GM12878 (cell line): ENCODE data around the gene TRAK2. TPM values are rescaled to one million over a fixed set of nuclear protein-coding genes. Genes with fewer than 3 reads are reported as not detected.

ENCODE experiments used
- ATAC-seq: fragments of 200-7000 bp; cut with Tn5 transposase; 3 replicates; pipeline ENCODE4 v1.9.1; 2020; ENCODE audit warnings: mild to moderate bottlenecking, moderate library complexity
- BruUV-seq: library from RNA; stranded (reverse); fragments of 400-500 nt; replicated peaks from 2 replicates; lab custom pipeline; 2021; lab: Mats Ljungman, UMichigan
- CTCF ChIA-PET: fragments of 300-600 bp; sonication (Branson Sonifier 250); formaldehyde crosslinking; extraction: SDS; loops from one replicate; lab custom pipeline; 2021; ENCODE audit warnings: inconsistent platforms; lab: Yijun Ruan, JAX
- POLR2A ChIA-PET: fragments of 350-600 bp; formaldehyde crosslinking; extraction: SDS; loops from one replicate; lab custom pipeline; 2021; ENCODE audit warnings: inconsistent platforms; lab: Charles Lee
- RAD21 ChIA-PET: fragments of 300-600 bp; sonication (Branson Sonifier 250); formaldehyde crosslinking; loops from one replicate; lab custom pipeline; 2023; ENCODE audit warnings: antibody characterized with exemption; ENCODE audit not compliant: unreplicated experiment; lab: Charles Lee
- SMC1A ChIA-PET: fragments of 300-600 bp; sonication (Branson Sonifier 250); formaldehyde crosslinking; loops from one replicate; lab custom pipeline; 2023; ENCODE audit not compliant: unreplicated experiment, uncharacterized antibody; lab: Charles Lee
- DNase-seq: peaks from one replicate; pipeline ENCODE4 v3.0.0-alpha.2; 2011; ENCODE audit warnings: low read depth, low spot score
- FAIRE-seq: peaks from 3 replicates; lab custom pipeline; 2011; peaks lifted over from hg19 to GRCh38; lab: Jason Lieb, UNC
- H2AFZ ChIP-seq: 2 replicates; pipeline ENCODE4 v1.6.0; 2011; ENCODE audit warnings: low read depth, low read length, control low read depth; ENCODE audit not compliant: control insufficient read depth
- H3K27ac ChIP-seq: 2 replicates; pipeline ENCODE4 v1.5.1; 2011; ENCODE audit warnings: control low read depth; ENCODE audit not compliant: control insufficient read depth, insufficient read depth
- H3K27me3 ChIP-seq, 2 experiments: replicated peaks in 1 of 2; 2 replicates each; pipeline versions ENCODE4 v1.6.0 to v1.6.1; 2011; ENCODE audit warnings: low read length in 1 of 2; ENCODE audit not compliant: control insufficient read depth in 2 of 2, insufficient read depth in 2 of 2
- H3K36me3 ChIP-seq, 2 experiments: 2 replicates each; pipeline ENCODE4 v1.5.1; 2011; ENCODE audit warnings: low read length in 1 of 2; ENCODE audit not compliant: control insufficient read depth in 2 of 2, insufficient read depth in 2 of 2
- H3K4me1 ChIP-seq: 2 replicates; pipeline ENCODE4 v1.6.1; 2011; ENCODE audit warnings: mild to moderate bottlenecking, low read length, moderate library complexity, mixed read lengths; ENCODE audit not compliant: control insufficient read depth, insufficient read depth
- H3K4me2 ChIP-seq: 2 replicates; pipeline ENCODE4 v1.6.0; 2011; ENCODE audit warnings: control low read depth; ENCODE audit not compliant: control insufficient read depth, insufficient read depth
- H3K4me3 ChIP-seq: fragments of 200-600 bp; sonication (generic); 2 replicates; pipeline ENCODE4 v1.5.1; 2016
- H3K79me2 ChIP-seq: 2 replicates; pipeline ENCODE4 v1.6.0; 2011; ENCODE audit warnings: low read length; ENCODE audit not compliant: control insufficient read depth, insufficient read depth
- H3K9ac ChIP-seq: 2 replicates; pipeline ENCODE4 v1.8.0; 2011; ENCODE audit warnings: low read length, control low read depth, mixed read lengths; ENCODE audit not compliant: control insufficient read depth, insufficient read depth
- H3K9me3 ChIP-seq: replicated peaks from 3 replicates; pipeline ENCODE4 v1.5.1; 2011; ENCODE audit warnings: mild to moderate bottlenecking, low read length; ENCODE audit not compliant: control insufficient read depth, insufficient read depth
- H4K20me1 ChIP-seq: 2 replicates; pipeline ENCODE4 v1.6.0; 2011; ENCODE audit not compliant: control insufficient read depth, insufficient read depth
- BMI1 ChIP-seq: fragments of 450-650 bp; IDR thresholded peaks from 2 replicates; pipeline ENCODE4 v1.6.1; 2016; ENCODE audit warnings: mild to moderate bottlenecking, moderate library complexity, borderline replicate concordance
- CHD1 ChIP-seq: IDR thresholded peaks from 2 replicates; pipeline ENCODE4 v1.6.1; 2012; ENCODE audit warnings: low read depth, low read length, improper control_type of control experiment
- CHD2 ChIP-seq: IDR thresholded peaks from 2 replicates; pipeline ENCODE4 v1.6.1; 2011; ENCODE audit warnings: low read depth, low read length, improper control_type of control experiment, borderline replicate concordance
- POLR2A ChIP-seq: IDR thresholded peaks from 2 replicates; pipeline ENCODE4 v1.6.1; 2011; ENCODE audit warnings: low read depth, mild to moderate bottlenecking, low read length
- SIN3A ChIP-seq: IDR thresholded peaks from 2 replicates; pipeline ENCODE4 v1.6.1; 2012; ENCODE audit warnings: low read depth, low read length, improper control_type of control experiment
- SMAD5 ChIP-seq: IDR thresholded peaks from 2 replicates; pipeline ENCODE4 v1.6.1; 2016; ENCODE audit warnings: antibody characterized with exemption, low read depth
- TCF3 ChIP-seq: IDR thresholded peaks from 2 replicates; pipeline ENCODE4 v1.6.1; 2012; ENCODE audit warnings: low read depth, mild to moderate bottlenecking, low read length, borderline replicate concordance; ENCODE audit not compliant: insufficient read depth
- YBX1 ChIP-seq: fragments of 450-650 bp; IDR thresholded peaks from 2 replicates; pipeline ENCODE4 v1.6.1; 2016; ENCODE audit warnings: antibody characterized with exemption
- ZNF384 ChIP-seq: IDR thresholded peaks from 2 replicates; pipeline ENCODE4 v1.6.1; 2012; ENCODE audit warnings: low read depth, mild to moderate bottlenecking, low read length, improper control_type of control experiment, borderline replicate concordance
- in situ Hi-C: fragments of 300-500 bp; cut with MboI; formaldehyde crosslinking; loops from 9 replicates; pipeline ENCODE4 v1.14.3; 2018; ENCODE audit warnings: mixed read lengths
- intact Hi-C: fragments of 100-400 bp; cut with micrococcal nuclease; formaldehyde crosslinking; loops from one replicate; pipeline ENCODE4 v1.14.2; 2022; ENCODE audit not compliant: unreplicated experiment
- polyA plus RNA-seq, 11 experiments: library from polyadenylated mRNA; depleted of rRNA in 4 of 11; unstranded in 6 of 11; stranded (reverse) in 5 of 11; fragments of >200 nt; fragmentation: Nextera tagmentation in 4 of 11; fragmentation: Illumina TruSeq in 1 of 11; extraction: Ambion mirVana in 4 of 11; extraction: Trizol in 1 of 11; gene quantifications; 1 replicate in 1 of 11; 2 replicates in 10 of 11; pipeline versions ENCODE4 v1.2.1 to v1.2.3, GENCODE V29; 2011 to 2016; ENCODE audit warnings: inconsistent platforms in 2 of 11, missing spikeins in 2 of 11, low read depth in 1 of 11
- total RNA-seq, 4 experiments: library from RNA; depleted of rRNA in 3 of 4; stranded (reverse); fragments of >200 nt in 3 of 4; fragmentation: Illumina TruSeq in 1 of 4; extraction: Trizol in 1 of 4; gene quantifications; 2 replicates each; pipeline versions ENCODE4 v1.2.1 to v1.2.3, GENCODE V29; 2013 to 2021
- TF ChIP-seq, protein P1 (sequence below): IDR thresholded peaks from 2 replicates; pipeline ENCODE4 v1.6.1; 2012; ENCODE audit warnings: low read length, inconsistent platforms
- TF ChIP-seq, protein P2 (sequence below): fragments of 450-650 bp; IDR thresholded peaks from 2 replicates; pipeline ENCODE4 v1.6.1; 2017; ENCODE audit warnings: borderline replicate concordance

TRAK2 gene
- total and polyA plus RNA-seq, 10 of the 15 experiments (the other 5 are each of a cell fraction or from before 2014, with no cell fraction given): 5.2 to 20.0 (median 11.8) TPM

DNA sequence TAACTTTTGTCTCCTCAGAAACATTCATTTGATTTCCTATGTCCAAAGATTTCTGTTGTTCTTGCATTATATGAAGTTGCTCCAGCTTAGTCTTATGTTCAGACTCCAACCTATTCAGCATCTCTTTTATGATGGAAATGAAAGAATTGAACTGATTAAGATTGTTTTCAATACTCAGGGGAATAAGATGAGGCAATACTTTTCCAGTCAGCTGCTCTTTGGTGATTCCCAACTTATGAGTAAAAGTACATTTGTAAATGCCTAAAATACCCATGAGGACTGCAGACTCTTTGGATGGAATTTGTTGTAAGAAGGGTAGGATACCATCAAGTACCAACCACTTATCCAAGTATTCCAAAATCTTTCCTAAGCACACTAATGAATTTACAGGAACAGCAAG lies 39.8 kb downstream of the TRAK2 start:
- H3K79me2 ChIP-seq: no peaks in the 10 kb centered on the region
- no peak for ATAC-seq
- no peaks in the 10 kb centered on the region for H3K9me3 ChIP-seq
- no TSS peak for BruUV-seq
- FAIRE-seq: no peak
- intact Hi-C loops: no loop called here
- H3K4me3 ChIP-seq: no peak overlapping the region
- DNase-seq: no peak
- no peaks in the 10 kb centered on the region for H3K36me3 ChIP-seq
- H4K20me1 ChIP-seq: no peaks in the 10 kb centered on the region
- no peak overlapping the region for H3K27ac ChIP-seq
- CTCF ChIA-PET: no interaction called here
- RAD21 ChIA-PET: no interaction called here
- H3K4me2 ChIP-seq: no peak overlapping the region
- POLR2A ChIA-PET: no interaction called here
- in situ Hi-C loops: no loop called here
- H3K9ac ChIP-seq: no peak overlapping the region
- no peak for TF ChIP-seq CHD2
- no peak for TF ChIP-seq BMI1
- TF ChIP-seq SMAD5: no peak
- TF ChIP-seq POLR2A: no peak
- TF ChIP-seq ZNF384: no peak
- no peak for TF ChIP-seq YBX1
- no peak for TF ChIP-seq SIN3A
- TF ChIP-seq, protein P1, sequence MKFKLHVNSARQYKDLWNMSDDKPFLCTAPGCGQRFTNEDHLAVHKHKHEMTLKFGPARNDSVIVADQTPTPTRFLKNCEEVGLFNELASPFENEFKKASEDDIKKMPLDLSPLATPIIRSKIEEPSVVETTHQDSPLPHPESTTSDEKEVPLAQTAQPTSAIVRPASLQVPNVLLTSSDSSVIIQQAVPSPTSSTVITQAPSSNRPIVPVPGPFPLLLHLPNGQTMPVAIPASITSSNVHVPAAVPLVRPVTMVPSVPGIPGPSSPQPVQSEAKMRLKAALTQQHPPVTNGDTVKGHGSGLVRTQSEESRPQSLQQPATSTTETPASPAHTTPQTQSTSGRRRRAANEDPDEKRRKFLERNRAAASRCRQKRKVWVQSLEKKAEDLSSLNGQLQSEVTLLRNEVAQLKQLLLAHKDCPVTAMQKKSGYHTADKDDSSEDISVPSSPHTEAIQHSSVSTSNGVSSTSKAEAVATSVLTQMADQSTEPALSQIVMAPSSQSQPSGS: no peak
- no peak for TF ChIP-seq TCF3
- TF ChIP-seq, protein P2, sequence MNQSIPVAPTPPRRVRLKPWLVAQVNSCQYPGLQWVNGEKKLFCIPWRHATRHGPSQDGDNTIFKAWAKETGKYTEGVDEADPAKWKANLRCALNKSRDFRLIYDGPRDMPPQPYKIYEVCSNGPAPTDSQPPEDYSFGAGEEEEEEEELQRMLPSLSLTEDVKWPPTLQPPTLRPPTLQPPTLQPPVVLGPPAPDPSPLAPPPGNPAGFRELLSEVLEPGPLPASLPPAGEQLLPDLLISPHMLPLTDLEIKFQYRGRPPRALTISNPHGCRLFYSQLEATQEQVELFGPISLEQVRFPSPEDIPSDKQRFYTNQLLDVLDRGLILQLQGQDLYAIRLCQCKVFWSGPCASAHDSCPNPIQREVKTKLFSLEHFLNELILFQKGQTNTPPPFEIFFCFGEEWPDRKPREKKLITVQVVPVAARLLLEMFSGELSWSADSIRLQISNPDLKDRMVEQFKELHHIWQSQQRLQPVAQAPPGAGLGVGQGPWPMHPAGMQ: no peak
- no peak for TF ChIP-seq CHD1
- peaks cover 19% of the 10 kb centered on the region for H3K4me1 ChIP-seq
- SMC1A ChIA-PET: interaction anchor here (1.6 to 1.7 kb wide), 2 partner anchors 30 to 46 kb away, joined by 3 to 5 read pairs; no protein-coding TSS in a partner anchor
- H2AFZ ChIP-seq: no peak overlapping the region
- no peaks in the 10 kb centered on the region for H3K27me3 ChIP-seq
